ENCODE results near the gene RAB44.

RAB44 gene

GRCh38 chr6:36733300-36733699 is 35.7 kb downstream of the RAB44 start:
- DNase-seq, result no peak

- DNase-seq, result no peak
Measured at GRCh38 chr6:36734486-36735060, 36.9 kb downstream of the RAB44 start.

GRCh38 chr6:36735110-36736071 is 37.8 kb downstream of the RAB44 start:
- peak; percentile 27 for DNase-seq

GRCh38 chr6:36737043-36737785 is 39.6 kb downstream of the RAB44 start:
- no peak for DNase-seq

GRCh38 chr6:36738108-36738507 is 40.5 kb downstream of the RAB44 start:
- DNase-seq, result no peak

GRCh38 chr6:36739947-36740817 is 42.6 kb downstream of the RAB44 start:
- no peak for DNase-seq

- no peak for DNase-seq
Measured at GRCh38 chr6:36740818-36741179, 43.2 kb downstream of the RAB44 start.

- DNase-seq, result no peak
Measured at GRCh38 chr6:36742146-36742545, 44.5 kb downstream of the RAB44 start.

GRCh38 chr6:36743032-36743431 is 45.4 kb downstream of the RAB44 start:
- DNase-seq, result no peak

GRCh38 chr6:36743538-36744303 is 46.1 kb downstream of the RAB44 start:
- DNase-seq, result no peak

GRCh38 chr6:36744304-36744673 is 46.7 kb downstream of the RAB44 start:
- no peak for DNase-seq

GRCh38 chr6:36745283-36745682 is 47.7 kb downstream of the RAB44 start:
- no peak for DNase-seq

- DNase-seq, result no peak
Measured at GRCh38 chr6:36745836-36746235, 48.2 kb downstream of the RAB44 start.

GRCh38 chr6:36746251-36746650 is 48.6 kb downstream of the RAB44 start:
- no peak for DNase-seq

- DNase-seq, result no peak
Measured at GRCh38 chr6:36749829-36750489, 52.3 kb downstream of the RAB44 start.

- DNase-seq, result no peak
Measured at GRCh38 chr6:36751091-36751490, 53.5 kb downstream of the RAB44 start.

GRCh38 chr6:36751833-36752186 is 54.2 kb downstream of the RAB44 start:
- no peak for DNase-seq

GRCh38 chr6:36752187-36752885 is 54.7 kb downstream of the RAB44 start:
- peak; percentile 24 for DNase-seq

GRCh38 chr6:36752886-36753506 is 55.4 kb downstream of the RAB44 start:
- no peak for DNase-seq

- no peak for DNase-seq
Measured at GRCh38 chr6:36753671-36754405, 56.2 kb downstream of the RAB44 start.

Data from stimulated activated CD4-positive, alpha-beta T cell treated with anti-CD3 and anti-CD28 coated beads, Interleukin-4, amount 100 ng/mL, for 24 hours (primary cell).